Measurements from ENCODE around the gene TEX101.
"Not testable (repeated sequence)": the region's sequence is repeated elsewhere in the genome, so short reads cannot be mapped to it uniquely, and the experiment has no call there.

DNA sequence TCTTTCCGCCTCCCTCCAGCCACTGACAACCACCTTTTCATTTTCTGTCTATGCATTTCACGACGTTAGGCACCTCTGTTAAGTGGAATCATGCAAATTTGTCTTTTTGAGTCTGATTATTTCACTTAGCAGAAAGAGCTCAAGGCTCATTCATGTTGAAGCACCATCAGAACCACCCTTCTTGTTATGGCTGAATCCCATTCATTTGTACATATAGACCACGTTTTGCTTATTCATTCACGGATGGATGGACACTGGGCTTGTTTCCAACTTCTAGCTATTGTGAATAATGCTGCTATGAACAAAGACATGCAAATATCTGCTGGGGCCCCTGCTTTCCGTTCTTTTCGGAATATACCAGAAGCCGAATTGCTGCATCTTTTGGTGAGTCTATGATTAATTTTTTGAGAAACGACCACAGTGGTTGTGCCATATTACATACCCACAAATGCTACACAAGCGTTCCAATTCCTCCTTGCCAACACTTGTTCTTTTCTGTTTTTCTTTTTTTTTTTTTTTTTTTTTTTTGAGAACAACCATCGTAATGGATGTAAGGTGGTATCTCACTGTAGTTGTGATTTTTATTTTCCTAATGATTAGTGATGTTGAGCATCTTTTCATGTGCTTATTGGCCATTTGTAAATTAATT, 23.7 kb upstream of the TEX101 start:
- TF ChIP-seq CTCF (conservative IDR thresholded peaks at IDR 0.05; ENCODE audit: low read depth, low read length); EZH2 (IDR thresholded peaks at IDR 0.05; ENCODE audit: low read length, unreplicated experiment): not testable (repeated sequence)

Data from PC-3 (cell line).